GM12892 (cell line): Measurements from ENCODE around the gene TAF13.

ENCODE experiments used
- POLR2AphosphoS5 ChIP-seq: IDR thresholded peaks from 2 replicates; pipeline ENCODE4 v1.6.1; 2011; ENCODE audit warnings: low read depth, low read length, control low read depth
- TAF1 ChIP-seq: IDR thresholded peaks from 2 replicates; pipeline ENCODE4 v1.6.1; 2011; ENCODE audit warnings: low read depth, mild to moderate bottlenecking, control low read depth, low read length, borderline replicate concordance

GRCh38 chr1:109060707-109061106, 15.1 kb downstream of the TAF13 start:
- TF ChIP-seq TAF1 (no peak), POLR2AphosphoS5 (no peak)
